Measurements from ENCODE around the gene PLPPR2.
"Not testable (repeated sequence)": the region's sequence is repeated elsewhere in the genome, so short reads cannot be mapped to it uniquely, and the experiment has no call there.

The PLPPR2 gene

DNA sequence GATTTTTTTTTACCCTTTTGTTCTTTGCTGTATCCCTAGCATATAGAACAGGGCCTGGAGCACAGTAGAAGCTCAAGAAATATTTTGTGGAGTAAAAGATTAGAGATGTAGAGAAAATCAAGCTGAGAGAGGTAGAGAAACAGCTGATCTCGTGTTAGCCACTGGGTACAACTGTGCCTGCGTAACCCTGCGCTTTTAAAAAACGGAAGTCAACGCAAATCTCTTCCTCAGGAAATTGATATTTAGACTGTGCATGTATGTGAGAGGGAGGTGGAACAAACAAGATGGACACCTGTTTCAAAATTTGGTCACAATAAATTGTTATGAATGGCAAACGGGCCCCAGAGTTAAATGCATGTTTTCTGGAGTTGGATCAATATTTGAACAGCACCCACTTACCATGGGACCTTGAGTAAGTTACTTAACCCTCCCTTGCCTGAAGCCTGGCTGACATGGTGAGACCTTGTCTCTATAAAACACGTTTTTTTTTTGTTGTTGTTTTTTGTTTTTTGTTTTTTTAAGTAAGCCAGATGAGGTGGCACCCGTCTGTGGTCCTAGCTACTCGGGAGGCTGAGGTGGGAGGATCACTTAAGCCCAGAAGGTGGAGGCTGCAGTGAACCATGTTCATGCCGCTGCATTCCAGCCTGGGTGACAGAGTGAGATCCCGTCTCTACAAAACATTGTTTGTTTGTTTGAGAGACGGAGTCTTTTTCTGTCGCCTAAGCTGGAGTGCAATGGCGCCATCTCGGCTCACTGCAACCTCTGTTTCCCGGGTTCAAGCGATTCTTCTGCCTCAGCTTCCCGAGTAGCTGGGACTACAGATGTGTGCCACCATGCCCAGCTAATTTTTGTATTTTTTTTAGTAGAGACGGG is 32.2 kb downstream of the PLPPR2 start:
- no peak for DNase-seq
- intact Hi-C loops (cut with DNase I) = no loop called here

DNA sequence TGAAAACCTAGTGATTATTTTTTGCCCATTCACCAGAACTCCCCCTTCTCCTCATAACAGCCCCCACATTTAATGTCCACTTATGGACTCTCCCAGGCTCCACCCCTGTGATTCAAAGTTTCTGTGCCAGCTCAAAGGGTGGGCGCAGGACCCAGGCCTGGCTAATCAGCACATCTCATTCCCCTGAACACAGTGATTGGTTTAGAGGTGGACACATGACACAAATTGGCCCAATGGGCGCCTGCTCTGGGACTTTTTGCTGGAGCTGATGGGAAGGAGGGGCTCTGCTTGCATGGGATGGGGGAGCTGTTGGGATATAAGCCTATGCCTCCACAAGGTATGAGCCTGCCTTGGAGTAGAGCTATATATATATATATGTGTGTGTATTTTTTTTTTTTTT is 35.1 kb downstream of the PLPPR2 start:
- intact Hi-C loops (cut with DNase I) = no loop called here
- DNase-seq = no peak

DNA sequence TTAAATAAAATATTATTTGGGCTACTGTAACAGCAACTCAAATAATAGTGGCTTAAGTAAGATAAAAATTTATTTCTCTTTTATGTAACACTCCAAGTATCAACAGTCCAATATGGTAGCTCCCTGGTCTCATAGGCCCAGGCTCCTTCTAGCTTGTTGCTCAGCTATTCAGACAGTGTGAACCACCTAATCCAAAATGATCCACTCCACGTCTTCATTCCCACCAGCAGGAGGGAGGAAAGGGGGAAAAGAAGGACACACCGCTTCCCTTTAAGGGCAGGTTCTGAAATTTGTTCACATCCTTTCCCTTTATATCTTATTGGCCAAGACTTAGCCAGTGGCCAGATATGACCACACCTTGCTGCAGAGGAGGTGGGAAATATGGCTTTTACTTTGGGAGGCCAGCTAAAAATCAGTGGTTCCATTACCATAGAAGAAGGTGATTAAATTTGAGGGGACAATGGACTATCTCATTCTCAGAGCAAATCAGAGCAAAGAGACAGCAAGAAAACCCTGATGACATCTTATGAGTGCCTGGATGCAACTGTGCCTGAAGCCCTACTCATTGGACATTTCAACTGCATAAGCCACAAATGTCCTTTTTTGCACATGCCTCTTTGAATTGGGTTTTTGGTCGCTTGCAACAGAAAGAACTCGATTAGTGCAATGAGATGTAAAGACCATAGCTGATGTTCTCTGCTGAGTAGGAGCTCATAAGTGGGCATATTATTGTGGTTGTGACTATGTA is 35.9 kb downstream of the PLPPR2 start:
- intact Hi-C loops (cut with DNase I) = no loop called here
- DNase-seq = no peak

GRCh38 chr19:11397089-11397610 is 41.9 kb downstream of the PLPPR2 start:
- no peak for DNase-seq
- intact Hi-C loops (cut with DNase I) = no loop called here

DNA sequence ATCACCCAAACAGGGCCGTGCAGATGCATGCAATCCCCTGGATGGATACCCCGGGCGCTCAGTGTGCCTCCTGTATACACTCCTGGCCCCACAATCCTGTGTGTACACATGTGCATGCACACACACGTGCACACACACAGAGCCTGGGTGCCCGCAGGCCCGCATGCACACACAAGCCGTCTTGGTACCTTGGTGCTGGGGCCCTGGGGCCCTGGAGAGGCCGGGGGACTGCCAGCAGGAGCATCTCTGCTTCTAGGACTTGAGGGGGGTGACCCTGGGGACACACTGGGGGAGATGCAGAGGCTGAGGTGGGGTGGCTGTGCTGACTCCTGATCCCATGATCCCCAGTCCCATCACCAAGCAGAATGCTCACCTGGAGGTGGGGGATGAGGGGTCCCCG is 44.4 kb downstream of the PLPPR2 start:
- DNase-seq = no peak
- intact Hi-C loops (cut with DNase I) = no loop called here

DNA sequence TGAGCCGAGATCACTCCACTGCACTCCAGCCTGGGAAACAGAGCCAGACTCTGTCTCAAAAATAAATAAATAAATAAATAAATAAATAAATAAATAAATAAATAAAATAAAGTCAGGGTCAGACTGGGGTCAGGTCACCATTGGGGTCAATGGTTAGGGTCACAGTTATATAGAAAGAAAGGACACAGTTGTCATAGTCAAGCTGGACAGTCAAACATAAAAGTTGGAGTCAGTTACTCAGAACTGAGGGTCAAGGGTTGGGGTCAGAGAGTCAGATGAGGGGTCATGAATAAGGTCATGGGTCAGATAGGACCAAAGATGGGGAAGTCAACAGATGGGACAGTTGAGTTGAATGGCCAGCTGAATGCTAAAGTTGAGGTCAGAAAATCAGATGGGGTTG is 45.6 kb downstream of the PLPPR2 start:
- intact Hi-C loops (cut with DNase I) = no loop called here
- DNase-seq = no peak

DNA sequence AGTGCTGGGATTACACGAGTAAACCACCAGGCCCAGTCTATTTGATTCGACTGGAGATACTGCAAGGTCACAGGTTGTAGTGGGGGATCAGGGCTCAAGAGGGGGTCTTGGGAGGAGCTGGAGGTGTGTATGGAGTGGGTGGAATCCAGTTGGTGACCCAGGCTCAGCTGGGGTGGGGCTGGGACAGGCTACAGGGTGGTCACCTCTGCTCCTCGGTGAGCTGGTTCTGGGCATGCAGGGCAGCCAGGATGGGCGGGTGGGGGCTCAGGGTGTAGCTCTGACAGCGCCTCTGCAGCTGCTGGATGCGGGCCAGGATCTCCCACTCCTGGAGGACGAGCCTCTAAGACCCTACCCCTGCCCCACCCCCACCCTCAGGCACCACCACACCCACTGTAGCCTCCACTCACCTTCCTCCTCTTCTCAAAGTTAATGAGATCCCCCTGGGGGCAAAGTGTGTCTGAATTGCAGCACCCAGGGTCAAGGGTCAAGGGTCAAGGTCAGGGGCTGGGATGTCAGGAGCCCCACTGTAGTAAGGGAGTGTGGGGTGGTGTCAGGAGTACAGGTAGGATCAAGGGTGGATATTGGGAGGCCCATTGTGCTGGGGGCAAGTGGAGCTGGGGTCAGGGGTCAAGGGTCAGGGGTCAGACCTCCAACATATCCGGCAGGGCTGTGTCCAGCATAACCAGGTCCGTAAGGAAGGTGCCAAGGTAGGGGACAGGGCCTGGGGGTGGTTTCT is 46.7 kb downstream of the PLPPR2 start:
- DNase-seq = no peak
- intact Hi-C loops (cut with DNase I) = no loop called here

DNA sequence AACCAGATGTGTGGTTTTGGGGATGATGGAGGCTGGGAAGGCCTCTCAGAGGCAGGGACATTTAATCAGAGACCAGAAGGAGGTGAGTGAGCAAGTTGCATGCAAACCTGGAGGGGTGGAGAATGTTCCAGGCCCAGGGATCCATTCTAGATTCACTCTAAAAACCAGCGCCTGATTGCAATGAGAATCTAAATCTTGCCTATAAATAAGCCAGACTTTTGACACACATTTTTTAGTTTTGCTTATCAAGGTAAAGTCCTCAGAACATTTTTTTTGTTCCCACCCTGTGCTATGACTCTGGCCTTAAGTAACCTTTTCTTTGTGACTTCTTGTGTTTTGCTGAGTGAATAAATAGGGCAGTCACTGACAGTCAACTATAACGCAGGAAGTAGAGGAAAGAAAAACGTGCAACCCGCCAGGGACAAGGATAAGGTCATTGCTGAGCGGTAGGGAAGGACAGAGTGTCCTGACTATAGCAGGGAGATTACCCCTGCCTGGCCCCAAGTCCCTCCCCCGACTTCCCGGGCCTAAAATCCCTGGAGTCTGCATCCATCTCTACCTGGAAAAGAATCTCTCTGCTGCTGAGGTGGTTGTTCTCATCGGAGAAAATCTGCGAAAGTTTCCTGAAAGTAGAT is 49.5 kb downstream of the PLPPR2 start:
- intact Hi-C loops (cut with DNase I) = no loop called here
- no peak for DNase-seq

- DNase-seq = no peak
- intact Hi-C loops (cut with DNase I) = no loop called here
These were observed 50.8 kb downstream of the PLPPR2 start for GRCh38 chr19:11405846-11406643.

DNA sequence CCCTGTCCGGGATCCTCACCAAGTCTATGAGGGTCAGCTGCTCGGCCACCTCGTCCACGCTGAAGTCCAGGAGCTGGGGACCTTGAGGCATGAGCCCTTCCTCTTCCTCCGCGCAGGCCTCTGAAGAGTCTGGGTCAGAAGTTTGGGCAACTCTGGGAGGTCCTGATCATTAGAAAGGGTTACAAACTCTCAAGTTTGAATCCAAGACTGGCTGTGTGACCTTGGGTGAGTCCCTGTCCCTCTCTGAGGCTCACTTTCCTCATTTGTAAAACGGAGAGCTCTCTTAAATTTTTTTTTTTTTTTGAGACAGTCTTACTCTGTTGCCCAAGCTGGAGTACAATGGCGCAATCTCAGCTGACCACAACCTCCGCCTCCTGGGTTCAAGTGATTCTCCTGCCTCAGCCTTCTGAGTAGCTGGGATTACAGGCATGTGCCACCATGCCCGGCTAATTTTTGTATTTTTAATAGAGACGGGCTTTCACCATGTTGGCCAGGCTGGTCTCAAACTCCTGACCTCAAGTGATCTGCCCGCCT is 51.5 kb downstream of the PLPPR2 start:
- intact Hi-C loops (cut with DNase I); DNase-seq: not testable (repeated sequence)

DNA sequence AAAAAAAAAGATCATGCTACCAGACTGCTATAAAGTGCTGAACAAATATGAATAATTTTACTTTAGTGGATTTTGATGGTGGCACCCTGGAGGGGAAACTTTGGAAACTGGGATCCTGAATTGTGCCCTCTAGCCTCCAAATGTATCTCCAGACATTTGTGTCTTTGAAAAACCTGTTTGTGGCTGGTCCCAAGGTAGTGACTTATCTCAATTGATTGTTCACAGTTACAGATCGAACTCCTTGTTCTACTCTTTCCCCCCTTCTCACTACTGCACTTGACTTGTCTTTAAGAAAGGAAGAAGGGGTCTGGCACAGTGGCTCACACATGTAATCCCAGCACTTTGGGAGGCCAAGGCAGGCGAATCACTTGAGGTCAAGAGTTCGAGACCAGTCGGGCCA is 53.4 kb downstream of the PLPPR2 start:
- intact Hi-C loops (cut with DNase I) = no loop called here
- no peak for DNase-seq

- no peak for DNase-seq
- intact Hi-C loops (cut with DNase I) = no loop called here
These were observed 55.5 kb downstream of the PLPPR2 start for GRCh38 chr19:11410682-11411081.

GRCh38 chr19:11414544-11414943 is 59.3 kb downstream of the PLPPR2 start:
- intact Hi-C loops (cut with DNase I) = no loop called here
- no peak for DNase-seq

Data from posterior cingulate gyrus (tissue), 11 donors.